ENCODE results near the gene MORC3. TPM values are rescaled to one million over a fixed set of nuclear protein-coding genes. Genes with fewer than 3 reads are reported as not detected.
"Not testable (repeated sequence)": the region's sequence is repeated elsewhere in the genome, so short reads cannot be mapped to it uniquely, and the experiment has no call there.

MORC3 gene
- polyA plus RNA-seq (2012; ENCODE audit: low read depth, missing spikeins): 7.9 TPM

GRCh38 chr21:36319767-36320420 is at the start of gene MORC3:
MORC3 (plus strand) TSS chr21:36320197; CDS start chr21:36320265, 68 bp downstream.
- DNase-seq (ENCODE audit: insufficient read length, low spot score) (peak; percentile 94), FAIRE-seq (peak; percentile 99)
- peak; percentile 74 for TF ChIP-seq SPI1 (IDR thresholded peaks at IDR 0.05; ENCODE audit: low read depth, low read length)
- TF ChIP-seq POU2F2 (IDR thresholded peaks at IDR 0.05; ENCODE audit: low read depth, low read length): peak; percentile 67
- peak; percentile 93 for TF ChIP-seq TAF1 (IDR thresholded peaks at IDR 0.05; ENCODE audit: low read depth, low read length)
- TF ChIP-seq POLR2A (IDR thresholded peaks at IDR 0.05; ENCODE audit: low read depth, low read length): peak; percentile 91
- TF ChIP-seq POLR2AphosphoS5 (IDR thresholded peaks at IDR 0.05; ENCODE audit: low read depth, low read length): peak; percentile 96
- no peak for TF ChIP-seq PAX5 (IDR thresholded peaks at IDR 0.05; ENCODE audit: insufficient read depth, low read length, severe bottlenecking)

GRCh38 chr21:36270786-36271695 is 49.0 kb upstream of the MORC3 start:
- DNase-seq (ENCODE audit: insufficient read length, low spot score); FAIRE-seq: not testable (repeated sequence)

- TF ChIP-seq SPI1 (IDR thresholded peaks at IDR 0.05; ENCODE audit: low read depth, low read length): no peak
- TF ChIP-seq POU2F2 (IDR thresholded peaks at IDR 0.05; ENCODE audit: low read depth, low read length): no peak
- no peak for TF ChIP-seq POLR2AphosphoS5 (IDR thresholded peaks at IDR 0.05; ENCODE audit: low read depth, low read length)
- no peak for TF ChIP-seq TAF1 (IDR thresholded peaks at IDR 0.05; ENCODE audit: low read depth, low read length)
- TF ChIP-seq PAX5 (IDR thresholded peaks at IDR 0.05; ENCODE audit: insufficient read depth, low read length, severe bottlenecking): no peak
- TF ChIP-seq POLR2A (IDR thresholded peaks at IDR 0.05; ENCODE audit: low read depth, low read length): no peak
- DNase-seq (ENCODE audit: insufficient read length, low spot score): no peak
- FAIRE-seq: no peak
These were observed 45.9 kb upstream of the MORC3 start for GRCh38 chr21:36274128-36274527.

GRCh38 chr21:36282568-36283230 is 37.3 kb upstream of the MORC3 start:
- no peak for TF ChIP-seq POLR2AphosphoS5 (IDR thresholded peaks at IDR 0.05; ENCODE audit: low read depth, low read length)
- no peak for TF ChIP-seq POU2F2 (IDR thresholded peaks at IDR 0.05; ENCODE audit: low read depth, low read length)
- no peak for TF ChIP-seq PAX5 (IDR thresholded peaks at IDR 0.05; ENCODE audit: insufficient read depth, low read length, severe bottlenecking)
- no peak for TF ChIP-seq POLR2A (IDR thresholded peaks at IDR 0.05; ENCODE audit: low read depth, low read length)
- TF ChIP-seq SPI1 (IDR thresholded peaks at IDR 0.05; ENCODE audit: low read depth, low read length): no peak
- FAIRE-seq: no peak
- DNase-seq (ENCODE audit: insufficient read length, low spot score): no peak

GRCh38 chr21:36283231-36283622 is 36.8 kb upstream of the MORC3 start:
- DNase-seq (ENCODE audit: insufficient read length, low spot score); FAIRE-seq: not testable (repeated sequence)

GRCh38 chr21:36288651-36289243 is 31.2 kb upstream of the MORC3 start:
- peak; percentile 50 for FAIRE-seq
- no peak for DNase-seq (ENCODE audit: insufficient read length, low spot score)
- TF ChIP-seq POLR2AphosphoS5 (IDR thresholded peaks at IDR 0.05; ENCODE audit: low read depth, low read length) (no peak), PAX5 (IDR thresholded peaks at IDR 0.05; ENCODE audit: insufficient read depth, low read length, severe bottlenecking) (no peak), POU2F2 (IDR thresholded peaks at IDR 0.05; ENCODE audit: low read depth, low read length) (no peak), TAF1 (IDR thresholded peaks at IDR 0.05; ENCODE audit: low read depth, low read length) (no peak), POLR2A (IDR thresholded peaks at IDR 0.05; ENCODE audit: low read depth, low read length) (no peak), SPI1 (IDR thresholded peaks at IDR 0.05; ENCODE audit: low read depth, low read length) (no peak)

GRCh38 chr21:36291509-36291908 is 28.5 kb upstream of the MORC3 start:
- TF ChIP-seq SPI1 (IDR thresholded peaks at IDR 0.05; ENCODE audit: low read depth, low read length) (no peak), PAX5 (IDR thresholded peaks at IDR 0.05; ENCODE audit: insufficient read depth, low read length, severe bottlenecking) (no peak), POLR2AphosphoS5 (IDR thresholded peaks at IDR 0.05; ENCODE audit: low read depth, low read length) (no peak), POU2F2 (IDR thresholded peaks at IDR 0.05; ENCODE audit: low read depth, low read length) (no peak), POLR2A (IDR thresholded peaks at IDR 0.05; ENCODE audit: low read depth, low read length) (no peak), TAF1 (IDR thresholded peaks at IDR 0.05; ENCODE audit: low read depth, low read length) (no peak)
- FAIRE-seq (no peak), DNase-seq (ENCODE audit: insufficient read length, low spot score) (no peak)

GRCh38 chr21:36297406-36297937 is 22.5 kb upstream of the MORC3 start:
- FAIRE-seq (no peak), DNase-seq (ENCODE audit: insufficient read length, low spot score) (no peak)
- TF ChIP-seq POU2F2 (IDR thresholded peaks at IDR 0.05; ENCODE audit: low read depth, low read length): no peak
- TF ChIP-seq SPI1 (IDR thresholded peaks at IDR 0.05; ENCODE audit: low read depth, low read length): no peak
- no peak for TF ChIP-seq TAF1 (IDR thresholded peaks at IDR 0.05; ENCODE audit: low read depth, low read length)
- TF ChIP-seq POLR2AphosphoS5 (IDR thresholded peaks at IDR 0.05; ENCODE audit: low read depth, low read length): no peak
- no peak for TF ChIP-seq POLR2A (IDR thresholded peaks at IDR 0.05; ENCODE audit: low read depth, low read length)
- TF ChIP-seq PAX5 (IDR thresholded peaks at IDR 0.05; ENCODE audit: insufficient read depth, low read length, severe bottlenecking): no peak

- TF ChIP-seq TAF1 (IDR thresholded peaks at IDR 0.05; ENCODE audit: low read depth, low read length) (peak; percentile 34; the same call in 1 of the 2 replicates), POLR2AphosphoS5 (IDR thresholded peaks at IDR 0.05; ENCODE audit: low read depth, low read length) (no peak), PAX5 (IDR thresholded peaks at IDR 0.05; ENCODE audit: insufficient read depth, low read length, severe bottlenecking) (no peak), POU2F2 (IDR thresholded peaks at IDR 0.05; ENCODE audit: low read depth, low read length) (0 out of 2 replicates have a peak, but pooled peaks have one; percentile 8), SPI1 (IDR thresholded peaks at IDR 0.05; ENCODE audit: low read depth, low read length) (peak; percentile 36; the same call in 1 of the 2 replicates), POLR2A (IDR thresholded peaks at IDR 0.05; ENCODE audit: low read depth, low read length) (no peak)
- peak; percentile 70 for DNase-seq (ENCODE audit: insufficient read length, low spot score)
- peak; percentile 98 for FAIRE-seq
These were observed 21.9 kb upstream of the MORC3 start for GRCh38 chr21:36297938-36298572.

Measured in GM12891 (cell line).